H9 (cell line): ENCODE measurements around the gene TEX35. TPM values are rescaled to one million over a fixed set of nuclear protein-coding genes. Genes with fewer than 3 reads are reported as not detected.

ENCODE experiments used
- DNase-seq: peaks from one replicate; pipeline ENCODE4 v3.0.0-alpha.2; 2017
- H2AFZ ChIP-seq: one replicate; pipeline ENCODE4 v1.6.1; 2013; ENCODE audit warnings: mild to moderate bottlenecking, low read length, control low read depth, moderate library complexity
- H2AK5ac ChIP-seq: 2 replicates; pipeline ENCODE4 v1.6.1; 2013; ENCODE audit warnings: low read length, control low read depth, mixed read lengths; ENCODE audit not compliant: insufficient read length
- H2BK120ac ChIP-seq: one replicate; pipeline ENCODE4 v1.6.1; 2013; ENCODE audit warnings: low read depth, mild to moderate bottlenecking, low read length, control low read depth, inconsistent platforms; ENCODE audit not compliant: poor library complexity, severe bottlenecking
- H2BK12ac ChIP-seq: 2 replicates; pipeline ENCODE4 v1.6.1; 2013; ENCODE audit warnings: low read length, control low read depth, mixed read lengths, low read depth; ENCODE audit not compliant: insufficient read length
- H2BK15ac ChIP-seq: 2 replicates; pipeline ENCODE4 v1.6.1; 2013; ENCODE audit warnings: low read depth, low read length, control low read depth
- H2BK20ac ChIP-seq: one replicate; pipeline ENCODE4 v1.6.1; 2013; ENCODE audit warnings: low read depth, mild to moderate bottlenecking, low read length, control low read depth, inconsistent platforms; ENCODE audit not compliant: poor library complexity, severe bottlenecking
- H2BK5ac ChIP-seq: 2 replicates; pipeline ENCODE4 v1.6.1; 2013; ENCODE audit warnings: low read length, control low read depth, mixed read lengths; ENCODE audit not compliant: insufficient read length
- H3K14ac ChIP-seq: 2 replicates; pipeline ENCODE4 v1.6.1; 2013; ENCODE audit warnings: low read length, control low read depth; ENCODE audit not compliant: insufficient read depth
- H3K18ac ChIP-seq: 2 replicates; pipeline ENCODE4 v1.6.1; 2013; ENCODE audit warnings: low read depth, mild to moderate bottlenecking, mixed read lengths, low read length, control low read depth; ENCODE audit not compliant: insufficient read length
- H3K23ac ChIP-seq: 2 replicates; pipeline ENCODE4 v1.6.1; 2013; ENCODE audit warnings: low read length, control low read depth, mixed read lengths, low read depth; ENCODE audit not compliant: insufficient read length
- H3K23me2 ChIP-seq: 2 replicates; pipeline ENCODE4 v1.6.1; 2013; ENCODE audit warnings: low read depth, mild to moderate bottlenecking, mixed read lengths, low read length, control low read depth; ENCODE audit not compliant: insufficient read length, poor library complexity, severe bottlenecking
- H3K27ac ChIP-seq: 2 replicates; pipeline ENCODE4 v1.5.1; 2013; ENCODE audit warnings: low read length, control low read depth, mixed read lengths, low read depth; ENCODE audit not compliant: insufficient read length
- H3K27me3 ChIP-seq: 2 replicates; pipeline ENCODE4 v1.6.1; 2013; ENCODE audit warnings: low read length, control low read depth, inconsistent platforms; ENCODE audit not compliant: insufficient read depth
- H3K4ac ChIP-seq: 2 replicates; pipeline ENCODE4 v1.6.1; 2013; ENCODE audit warnings: low read depth, mild to moderate bottlenecking, control low read depth, inconsistent platforms, low read length, moderate library complexity
- H3K4me1 ChIP-seq: 2 replicates; pipeline ENCODE4 v1.6.1; 2013; ENCODE audit warnings: low read length, control low read depth, inconsistent platforms; ENCODE audit not compliant: insufficient read depth
- H3K4me2 ChIP-seq: 2 replicates; pipeline ENCODE4 v1.6.1; 2013; ENCODE audit warnings: low read length, control low read depth, mixed read lengths; ENCODE audit not compliant: insufficient read length, insufficient read depth
- H3K56ac ChIP-seq: 2 replicates; pipeline ENCODE4 v1.6.1; 2013; ENCODE audit warnings: low read depth, mild to moderate bottlenecking, mixed read lengths, low read length, control low read depth; ENCODE audit not compliant: insufficient read length
- H3K79me1 ChIP-seq: 2 replicates; pipeline ENCODE4 v1.6.1; 2013; ENCODE audit warnings: low read depth, mild to moderate bottlenecking, moderate library complexity, low read length, control low read depth, inconsistent platforms; ENCODE audit not compliant: insufficient read depth, poor library complexity, severe bottlenecking
- H3K79me2 ChIP-seq: 2 replicates; pipeline ENCODE4 v1.6.1; 2013; ENCODE audit warnings: low read length, control low read depth, inconsistent platforms; ENCODE audit not compliant: insufficient read depth
- H3K9ac ChIP-seq: 2 replicates; pipeline ENCODE4 v1.6.1; 2013; ENCODE audit warnings: low read length, control low read depth, mixed read lengths; ENCODE audit not compliant: insufficient read length; ENCODE audit errors: extremely low read depth
- H3K9me3 ChIP-seq: one replicate; pipeline ENCODE4 v1.6.1; 2013; ENCODE audit warnings: low read depth, low read length, inconsistent platforms; ENCODE audit not compliant: control insufficient read depth
- H3T11ph ChIP-seq: one replicate; pipeline ENCODE4 v1.6.1; 2013; ENCODE audit warnings: mild to moderate bottlenecking, low read length, control low read depth, inconsistent platforms
- H4K20me1 ChIP-seq: one replicate; pipeline ENCODE4 v1.6.1; 2013; ENCODE audit not compliant: control insufficient read depth, insufficient read length, insufficient read depth
- H4K5ac ChIP-seq: 2 replicates; pipeline ENCODE4 v1.6.1; 2013; ENCODE audit warnings: low read depth, mild to moderate bottlenecking, mixed read lengths, low read length, control low read depth; ENCODE audit not compliant: insufficient read length
- H4K8ac ChIP-seq: replicated peaks from 2 replicates; pipeline ENCODE4 v1.6.1; 2013; ENCODE audit warnings: low read length, control low read depth, mixed read lengths, low read depth; ENCODE audit not compliant: insufficient read length
- H4K91ac ChIP-seq: 2 replicates; pipeline ENCODE4 v1.6.1; 2013; ENCODE audit warnings: low read depth, mild to moderate bottlenecking, moderate library complexity, mixed read lengths, low read length, control low read depth; ENCODE audit not compliant: insufficient read length
- H3K27ac Mint-ChIP-seq, 3 experiments: 2 replicates in 2 of 3; 3 replicates in 1 of 3; pipeline ENCODE4 v1.8.0; 2020 to 2021; ENCODE audit warnings: mixed read lengths in 3 of 3, mild to moderate bottlenecking in 1 of 3, moderate library complexity in 1 of 3
- H3K27me3 Mint-ChIP-seq: 2 replicates; pipeline ENCODE4 v1.8.0; 2021; ENCODE audit warnings: low read depth, mild to moderate bottlenecking, moderate library complexity, mixed read lengths
- H3K36me3 Mint-ChIP-seq, 3 experiments: 2 replicates in 2 of 3; 3 replicates in 1 of 3; pipeline ENCODE4 v1.8.0; 2020 to 2021; ENCODE audit warnings: low read depth in 3 of 3, mixed read lengths in 3 of 3; ENCODE audit not compliant: insufficient read depth in 1 of 3
- H3K4me1 Mint-ChIP-seq, 2 experiments: 2 replicates each; pipeline ENCODE4 v1.8.0; 2020; ENCODE audit warnings: mixed read lengths in 2 of 2
- H3K4me3 Mint-ChIP-seq, 2 experiments: 2 replicates in 1 of 2; 3 replicates in 1 of 2; pipeline ENCODE4 v1.8.0; 2020 to 2021; ENCODE audit warnings: mild to moderate bottlenecking in 2 of 2, mixed read lengths in 2 of 2, moderate library complexity in 1 of 2
- H3K9me3 Mint-ChIP-seq, 2 experiments: 2 replicates in 1 of 2; 3 replicates in 1 of 2; pipeline ENCODE4 v1.8.0; 2020; ENCODE audit warnings: mild to moderate bottlenecking in 2 of 2, mixed read lengths in 2 of 2, moderate library complexity in 1 of 2
- WGBS: extraction: QIAGEN DNeasy Blood & Tissue Kit; methylation state at CpG from one replicate; pipeline ENCODE4 v1.1.7; 2013; ENCODE audit warnings: missing lambda C conversion rate, low lambda C conversion rate, mixed read lengths; ENCODE audit not compliant: insufficient read length; ENCODE audit errors: extremely low coverage; 5-methylcytosine and 5-hydroxymethylcytosine counted together
- total RNA-seq: library from RNA; stranded (reverse); gene quantifications from 2 replicates; pipeline ENCODE4 v1.2.1, GENCODE V29; 2021
- TF ChIP-seq, protein P1 (sequence below): fragments of 200-600 bp; sonication (generic); conservative IDR thresholded peaks from 3 replicates; pipeline ENCODE4 v1.8.0; 2021; ENCODE audit warnings: antibody characterized with exemption, mild to moderate bottlenecking

The TEX35 gene
- total RNA-seq, 1 experiment from 2014 or later, result not detected

DNA sequence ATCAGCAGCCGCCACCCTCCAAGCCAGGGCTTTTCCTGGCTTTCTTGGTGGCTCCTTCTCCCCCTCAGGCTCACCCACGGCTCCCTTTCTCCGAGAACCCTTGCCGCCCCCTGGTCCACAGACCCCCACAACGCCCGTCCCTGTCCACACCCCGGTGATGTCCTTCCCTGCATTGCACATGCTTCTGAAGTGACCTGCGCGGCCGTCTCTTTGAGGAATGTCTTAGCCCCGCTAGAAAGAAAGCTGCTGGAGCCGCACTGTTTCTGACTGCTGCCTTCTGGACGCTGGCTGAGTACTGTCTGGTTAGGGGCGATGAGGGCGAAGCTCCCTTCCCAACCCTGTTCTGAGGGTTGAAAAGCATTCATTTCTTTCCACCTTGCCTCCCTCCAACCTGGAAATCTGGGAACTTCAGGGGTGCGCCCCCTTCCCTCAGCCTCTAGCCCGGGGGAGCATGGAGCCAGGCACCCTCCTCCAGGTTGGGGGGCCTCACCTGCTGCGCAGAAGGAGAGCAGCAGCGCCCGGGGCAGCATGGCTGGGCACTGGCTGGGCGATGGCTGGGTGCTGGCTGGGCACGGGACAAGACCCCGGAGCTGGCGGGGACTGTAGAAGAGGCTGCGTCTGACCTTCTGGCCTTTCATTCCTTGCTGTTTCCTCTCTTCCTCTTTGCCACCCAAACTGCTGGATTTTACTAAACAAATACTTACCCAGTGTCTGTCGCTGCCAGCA is 16.3 kb upstream of the TEX35 start, which contains the start of gene CLEC20A:
TSS of gene CLEC20A (minus strand) at position 555 of the 726 bp plus-strand sequence. CDS start at position 530, 25 bp downstream.
- no peak within 1 kb of the TSS for H2AK5ac ChIP-seq
- Mint-ChIP-seq H3K27ac (peak within 1 kb of the TSS in 1 of 3 experiments; percentile 52; a peak in 1 of 7 replicates), H3K27me3 (peaks cover 6% of the 10 kb centered on the region), H3K9me3 (no peaks in the 10 kb centered on the region), H3K4me3 (no peak within 1 kb of the TSS), H3K4me1 (peaks cover 13 to 21% of the 10 kb centered on the region in 2 experiments), H3K36me3 (no peaks in the 10 kb centered on the region)
- no peaks in the 10 kb centered on the region for H3K23me2 ChIP-seq
- H3K18ac ChIP-seq, result no peak within 1 kb of the TSS
- no peak within 1 kb of the TSS for H3K56ac ChIP-seq
- no peaks in the 10 kb centered on the region for H3K27me3 ChIP-seq
- H3K4me2 ChIP-seq, result no peak within 1 kb of the TSS
- no peak within 1 kb of the TSS for H3K4ac ChIP-seq
- H4K20me1 ChIP-seq, result no peaks in the 10 kb centered on the region
- H3K4me1 ChIP-seq, result no peaks in the 10 kb centered on the region; the same call in 1 of the 2 replicates
- H3K9ac ChIP-seq, result no peak within 1 kb of the TSS
- no peaks in the 10 kb centered on the region for H3K79me2 ChIP-seq
- H3K79me1 ChIP-seq, result no peaks in the 10 kb centered on the region
- H3K27ac ChIP-seq, result no peak within 1 kb of the TSS
- no peak within 1 kb of the TSS for H4K5ac ChIP-seq
- TF ChIP-seq, protein P1, sequence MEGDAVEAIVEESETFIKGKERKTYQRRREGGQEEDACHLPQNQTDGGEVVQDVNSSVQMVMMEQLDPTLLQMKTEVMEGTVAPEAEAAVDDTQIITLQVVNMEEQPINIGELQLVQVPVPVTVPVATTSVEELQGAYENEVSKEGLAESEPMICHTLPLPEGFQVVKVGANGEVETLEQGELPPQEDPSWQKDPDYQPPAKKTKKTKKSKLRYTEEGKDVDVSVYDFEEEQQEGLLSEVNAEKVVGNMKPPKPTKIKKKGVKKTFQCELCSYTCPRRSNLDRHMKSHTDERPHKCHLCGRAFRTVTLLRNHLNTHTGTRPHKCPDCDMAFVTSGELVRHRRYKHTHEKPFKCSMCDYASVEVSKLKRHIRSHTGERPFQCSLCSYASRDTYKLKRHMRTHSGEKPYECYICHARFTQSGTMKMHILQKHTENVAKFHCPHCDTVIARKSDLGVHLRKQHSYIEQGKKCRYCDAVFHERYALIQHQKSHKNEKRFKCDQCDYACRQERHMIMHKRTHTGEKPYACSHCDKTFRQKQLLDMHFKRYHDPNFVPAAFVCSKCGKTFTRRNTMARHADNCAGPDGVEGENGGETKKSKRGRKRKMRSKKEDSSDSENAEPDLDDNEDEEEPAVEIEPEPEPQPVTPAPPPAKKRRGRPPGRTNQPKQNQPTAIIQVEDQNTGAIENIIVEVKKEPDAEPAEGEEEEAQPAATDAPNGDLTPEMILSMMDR, result no peak
- no peaks in the 10 kb centered on the region for H3K9me3 ChIP-seq
- no peak within 1 kb of the TSS for H2BK12ac ChIP-seq
- H3T11ph ChIP-seq, result no peak within 1 kb of the TSS
- no peak within 1 kb of the TSS for H4K91ac ChIP-seq
- no peak within 1 kb of the TSS for H2BK5ac ChIP-seq
- H3K14ac ChIP-seq, result no peak within 1 kb of the TSS
- H2BK15ac ChIP-seq, result no peak within 1 kb of the TSS
- H3K23ac ChIP-seq, result no peak within 1 kb of the TSS
- no peak within 1 kb of the TSS for H4K8ac ChIP-seq
- H2BK20ac ChIP-seq, result no peak within 1 kb of the TSS
- DNase-seq, result peak; percentile 20
- no peak within 1 kb of the TSS for H2BK120ac ChIP-seq
- no peak within 1 kb of the TSS for H2AFZ ChIP-seq
- WGBS, result no CpG with 5 or more reads among the region's 26 CpGs
